Stimulated activated memory B cell treated with anti-CD40 and anti-IgM and Interleukin-4, amounts not matched to agents 10 μg/mL and 1 μg/mL and 100 μg/mL, for 72 hours (primary cell): Measurements from ENCODE around the gene NCMAP.
A peak's percentile ranks its signal among the peaks of the same experiment; 100 is the strongest.

ENCODE experiments used
- ATAC-seq: fragments of 150-1000 bp; cut with Tn5 transposase; 2 replicates; pipeline ENCODE4 v1.10.0; 2021
- H3K27ac Mint-ChIP-seq: one replicate; pipeline ENCODE4 v1.8.0; 2022; ENCODE audit warnings: mild to moderate bottlenecking, mixed read lengths
- H3K27me3 Mint-ChIP-seq: one replicate; pipeline ENCODE4 v1.8.0; 2022; ENCODE audit warnings: mixed read lengths
- H3K36me3 Mint-ChIP-seq: one replicate; pipeline ENCODE4 v1.8.0; 2022; ENCODE audit warnings: mixed read lengths
- H3K4me1 Mint-ChIP-seq: one replicate; pipeline ENCODE4 v1.8.0; 2022; ENCODE audit warnings: mixed read lengths
- H3K4me3 Mint-ChIP-seq: one replicate; pipeline ENCODE4 v1.8.0; 2022; ENCODE audit warnings: mild to moderate bottlenecking, moderate library complexity, mixed read lengths
- H3K9me3 Mint-ChIP-seq: one replicate; pipeline ENCODE4 v1.8.0; 2022; ENCODE audit warnings: mixed read lengths

NCMAP gene

DNA sequence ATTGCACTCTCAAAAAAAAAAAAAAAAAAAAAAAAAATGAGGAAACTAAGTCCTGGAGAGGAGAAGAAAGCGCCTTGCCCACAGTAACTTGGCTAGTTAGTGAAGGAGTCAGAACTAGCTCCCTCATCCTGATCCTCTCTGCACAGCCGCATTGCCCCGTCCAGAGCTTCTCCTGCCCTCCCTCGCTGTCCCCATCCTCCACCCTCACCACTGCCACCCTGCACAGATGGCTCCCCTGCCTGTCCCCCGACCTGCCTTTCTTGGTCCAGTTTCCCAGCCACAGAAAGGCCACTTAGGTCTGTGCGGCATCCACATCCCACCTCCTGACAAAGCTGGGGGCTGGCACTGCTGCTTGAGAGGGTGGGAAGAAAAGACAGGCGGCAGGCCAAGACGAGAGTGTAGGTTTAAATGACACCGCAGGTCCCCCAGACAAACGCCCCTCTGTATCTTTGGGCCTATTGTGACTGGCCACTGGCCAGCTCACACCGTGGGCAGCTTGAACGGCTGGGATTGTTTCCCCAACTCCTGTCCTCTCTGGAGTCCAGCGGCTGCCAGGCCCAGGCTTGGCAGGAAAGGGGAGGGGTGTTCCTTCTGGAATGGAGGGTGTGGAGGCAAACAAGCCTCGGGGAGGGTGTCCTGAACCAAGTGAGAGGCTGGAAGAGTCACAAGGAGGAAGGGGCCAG is 20.2 kb downstream of the NCMAP start:
- Mint-ChIP-seq H3K9me3 (peaks cover 4% of the 10 kb centered on the region), H3K4me1 (peaks cover 15% of the 10 kb centered on the region), H3K36me3 (no peaks in the 10 kb centered on the region), H3K4me3 (no peak overlapping the region), H3K27ac (no peak overlapping the region), H3K27me3 (no peaks in the 10 kb centered on the region)
- ATAC-seq, result peak; percentile 5

DNA sequence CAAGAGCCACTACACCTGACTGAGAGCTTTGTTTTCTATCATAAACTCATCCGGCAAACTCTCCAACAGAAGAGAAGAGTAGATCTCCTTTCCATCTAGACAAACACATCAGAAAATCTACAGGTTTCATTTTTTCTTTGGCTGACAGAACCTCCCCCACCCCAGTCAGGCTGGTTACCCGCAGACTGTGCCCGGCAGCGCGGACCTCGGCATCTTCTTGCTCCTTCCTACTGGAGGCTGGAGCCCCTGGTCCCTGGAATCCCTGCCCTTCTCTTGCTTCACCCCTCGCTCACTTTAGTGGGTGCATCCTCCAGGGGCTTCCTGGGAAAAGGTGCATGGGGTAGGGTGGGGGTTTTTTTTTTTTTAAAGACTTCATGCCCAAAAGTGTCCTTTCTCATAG is 23.0 kb downstream of the NCMAP start:
- Mint-ChIP-seq H3K27me3 (no peaks in the 10 kb centered on the region), H3K27ac (no peak overlapping the region)
- ATAC-seq, result no peak

DNA sequence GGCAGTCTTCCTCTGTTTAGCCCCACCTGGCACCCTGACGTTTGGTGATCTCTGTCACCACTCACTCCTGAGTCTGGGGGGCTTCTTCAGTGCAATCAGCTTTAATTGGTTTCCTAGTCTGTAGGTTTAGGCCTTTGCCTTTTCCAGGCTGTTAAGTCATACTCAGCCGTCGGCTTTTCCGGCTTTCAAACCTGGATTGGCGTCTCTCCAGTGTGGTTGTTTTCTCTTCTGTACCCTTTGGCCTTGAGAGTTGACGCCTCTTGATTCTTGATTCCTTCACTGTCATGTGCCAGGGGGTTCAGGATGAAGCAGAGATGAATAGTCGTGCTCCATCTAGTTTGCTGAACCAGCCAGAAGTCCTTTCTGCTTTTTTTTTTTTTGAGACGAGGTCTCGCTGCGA is 24.9 kb downstream of the NCMAP start:
- H3K4me1 Mint-ChIP-seq, result peaks cover 6% of the 10 kb centered on the region
- ATAC-seq, result no peak
- peaks cover 4% of the 10 kb centered on the region for H3K9me3 Mint-ChIP-seq
- no peak overlapping the region for H3K4me3 Mint-ChIP-seq
- H3K36me3 Mint-ChIP-seq, result no peaks in the 10 kb centered on the region
- no peaks in the 10 kb centered on the region for H3K27me3 Mint-ChIP-seq
- H3K27ac Mint-ChIP-seq, result no peak overlapping the region

More for the DNA sequence above, 23.0 kb downstream of the NCMAP start:
- H3K9me3 Mint-ChIP-seq, result peaks cover 4% of the 10 kb centered on the region
- no peaks in the 10 kb centered on the region for H3K4me1 Mint-ChIP-seq
- no peaks in the 10 kb centered on the region for H3K36me3 Mint-ChIP-seq
- H3K4me3 Mint-ChIP-seq, result no peak overlapping the region

DNA sequence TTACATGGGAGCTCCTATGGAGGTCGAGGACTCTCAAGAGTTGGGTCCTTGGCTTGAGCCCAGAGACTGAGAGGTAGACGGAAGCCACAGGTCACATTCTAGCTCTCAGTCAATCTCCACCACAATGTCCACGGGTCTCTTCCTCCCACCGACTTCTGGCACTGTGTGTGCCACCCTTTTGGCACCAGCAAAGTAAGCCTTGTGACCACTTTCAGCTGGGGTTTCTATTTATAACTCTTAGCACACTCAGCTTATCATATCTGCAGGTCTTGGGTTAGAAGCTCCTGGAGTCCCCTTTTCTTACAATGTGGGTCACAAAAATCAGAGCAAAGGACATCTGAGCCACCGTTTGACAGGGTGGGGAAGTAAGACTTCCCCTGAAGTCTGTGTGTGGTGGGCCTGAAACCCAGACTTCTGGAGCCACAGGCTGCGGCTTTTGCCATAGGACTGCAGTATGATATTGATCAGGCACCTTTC is 28.3 kb downstream of the NCMAP start:
- Mint-ChIP-seq H3K36me3 (no peaks in the 10 kb centered on the region), H3K4me3 (no peak overlapping the region), H3K4me1 (peaks cover 14% of the 10 kb centered on the region), H3K9me3 (peaks cover under 1% of the 10 kb centered on the region), H3K27ac (peak overlapping the region; percentile 27), H3K27me3 (no peaks in the 10 kb centered on the region)
- peak; percentile 65 for ATAC-seq

DNA sequence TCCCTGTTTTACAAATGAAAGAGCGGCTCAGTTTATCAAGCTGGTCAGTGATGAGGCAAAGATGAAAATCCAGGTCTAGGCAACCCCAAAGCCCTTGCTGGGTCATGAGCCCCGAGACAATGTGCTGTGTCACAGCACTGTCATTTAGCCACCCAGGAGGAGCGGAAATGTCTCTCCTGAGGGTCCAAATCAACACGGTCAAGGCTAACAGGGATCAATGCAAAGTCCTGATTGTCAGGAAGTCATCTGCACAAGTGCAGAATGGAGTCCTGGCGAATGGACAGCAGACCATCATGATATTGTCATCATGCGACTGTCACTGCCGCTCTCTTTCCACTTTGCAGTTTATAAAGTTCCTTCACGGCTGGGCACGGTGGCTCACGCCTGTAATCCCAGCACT is 30.2 kb downstream of the NCMAP start:
- no peak overlapping the region for H3K4me3 Mint-ChIP-seq
- H3K36me3 Mint-ChIP-seq, result no peaks in the 10 kb centered on the region
- H3K4me1 Mint-ChIP-seq, result peaks cover 14% of the 10 kb centered on the region
- ATAC-seq, result no peak
- no peaks in the 10 kb centered on the region for H3K9me3 Mint-ChIP-seq
- H3K27me3 Mint-ChIP-seq, result peaks cover under 1% of the 10 kb centered on the region
- peak overlapping the region; percentile 69 for H3K27ac Mint-ChIP-seq

DNA sequence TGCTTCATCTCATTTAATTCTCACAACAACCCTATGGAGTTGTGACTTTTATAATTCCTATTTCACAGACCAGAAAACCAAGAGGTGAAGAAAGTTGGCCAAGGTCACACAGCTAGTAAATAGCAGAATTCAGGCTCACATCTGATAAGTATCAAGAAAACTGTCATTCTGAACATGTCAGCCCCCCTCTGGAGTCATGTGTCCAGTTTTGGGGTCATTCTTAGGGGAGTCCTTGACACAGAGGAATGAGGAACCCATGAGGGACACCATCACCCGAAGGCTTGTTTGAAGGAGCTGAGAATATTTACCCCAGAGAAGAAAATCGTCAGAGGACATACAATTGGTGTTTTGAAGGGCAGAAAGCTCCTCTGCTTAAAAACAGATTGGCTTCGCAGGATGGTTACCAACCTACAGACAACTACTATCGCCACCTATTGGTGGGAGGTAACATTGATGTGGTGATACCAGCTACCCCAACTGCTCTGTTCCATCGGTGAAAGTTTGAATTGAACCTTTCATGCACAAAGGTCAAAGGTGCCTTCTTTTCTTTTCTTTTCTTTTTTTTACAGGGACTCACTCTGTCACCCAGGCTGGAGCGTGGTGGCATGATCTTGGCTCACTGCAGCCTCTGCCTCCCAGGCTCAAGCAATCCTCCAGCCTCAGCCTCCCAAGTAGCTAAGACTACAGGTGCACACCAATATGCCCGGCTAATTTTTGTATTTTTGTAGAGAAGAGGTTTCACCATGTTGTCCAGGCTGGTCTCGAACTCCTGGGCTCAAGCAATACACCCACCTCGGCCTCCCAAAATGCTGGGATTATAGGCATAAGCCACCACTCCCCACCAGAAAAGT is 31.3 kb downstream of the NCMAP start:
- Mint-ChIP-seq H3K9me3 (no peaks in the 10 kb centered on the region), H3K27me3 (peaks cover 12% of the 10 kb centered on the region), H3K4me1 (peaks cover 14% of the 10 kb centered on the region), H3K36me3 (no peaks in the 10 kb centered on the region), H3K4me3 (no peak overlapping the region), H3K27ac (peak overlapping the region; percentile 39)
- ATAC-seq, result peak; percentile 82

DNA sequence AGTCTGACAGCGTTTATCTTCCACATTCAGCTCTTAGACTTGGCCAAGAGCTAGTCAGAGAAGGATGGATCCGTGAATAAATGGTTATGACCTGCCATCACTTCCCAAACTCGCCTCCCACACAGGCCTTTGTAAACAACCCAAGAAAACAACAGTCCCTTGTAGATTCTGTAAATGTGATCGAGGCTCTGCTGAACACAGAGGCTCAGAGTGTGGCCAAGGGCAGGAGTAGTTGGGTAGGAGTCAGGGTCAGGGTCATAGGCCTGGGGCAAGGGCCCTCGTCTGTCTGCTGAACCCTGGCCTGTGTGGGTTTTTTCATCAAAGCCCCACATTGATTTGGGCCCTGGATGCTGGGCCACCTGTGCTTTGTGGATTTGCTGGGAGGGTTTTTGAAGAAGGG is 32.7 kb downstream of the NCMAP start:
- Mint-ChIP-seq H3K27ac (no peak overlapping the region), H3K27me3 (peaks cover 18% of the 10 kb centered on the region)
- ATAC-seq, result no peak

DNA sequence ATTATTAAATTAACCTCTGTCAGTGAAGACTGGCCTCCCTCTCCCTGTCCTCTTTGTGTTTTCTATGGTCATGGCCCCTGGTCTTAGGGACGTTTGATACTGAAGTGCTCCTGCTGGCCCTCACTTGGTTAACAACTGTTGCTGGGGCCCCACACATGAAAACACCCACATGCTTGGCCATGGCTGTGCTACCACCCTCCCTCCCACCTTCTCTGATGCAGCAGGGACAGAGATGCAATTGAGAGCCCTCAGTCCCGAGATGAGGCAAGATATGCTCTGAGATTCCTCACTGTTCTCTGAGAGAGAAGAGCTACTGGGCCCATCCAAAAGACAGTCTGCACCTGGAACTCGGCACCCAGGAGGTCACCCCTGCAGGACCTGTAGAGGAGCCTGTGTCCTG is 33.3 kb downstream of the NCMAP start:
- Mint-ChIP-seq H3K9me3 (no peaks in the 10 kb centered on the region), H3K27me3 (peaks cover 18% of the 10 kb centered on the region), H3K4me1 (peaks cover 10% of the 10 kb centered on the region), H3K4me3 (no peak overlapping the region), H3K27ac (no peak overlapping the region), H3K36me3 (no peaks in the 10 kb centered on the region)
- no peak for ATAC-seq

More for the DNA sequence above, 32.7 kb downstream of the NCMAP start:
- H3K4me3 Mint-ChIP-seq, result no peak overlapping the region
- H3K36me3 Mint-ChIP-seq, result no peaks in the 10 kb centered on the region
- peaks cover 14% of the 10 kb centered on the region for H3K4me1 Mint-ChIP-seq
- no peaks in the 10 kb centered on the region for H3K9me3 Mint-ChIP-seq

DNA sequence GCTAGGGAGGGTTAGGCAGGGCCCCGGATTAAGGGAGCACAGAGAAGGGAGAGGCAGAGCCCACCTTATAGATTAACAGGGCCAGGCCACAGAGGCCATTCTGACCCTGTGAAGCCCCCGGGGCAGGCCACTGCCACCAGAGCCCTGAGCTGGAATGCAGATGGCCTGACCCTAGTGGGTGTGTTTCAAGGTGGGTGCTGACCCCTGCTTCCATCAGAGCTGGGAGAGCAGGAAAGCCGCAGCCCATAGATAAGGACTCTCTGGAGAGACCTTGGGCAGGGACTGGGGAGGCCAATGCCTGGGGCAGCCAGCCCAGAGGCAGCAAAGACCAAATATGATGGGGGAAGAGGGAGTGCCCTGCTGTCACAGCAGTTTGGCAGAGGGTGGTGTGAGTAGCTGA is 35.9 kb downstream of the NCMAP start:
- Mint-ChIP-seq H3K4me1 (peaks cover 7% of the 10 kb centered on the region), H3K9me3 (no peaks in the 10 kb centered on the region), H3K27me3 (peaks cover 35% of the 10 kb centered on the region), H3K36me3 (no peaks in the 10 kb centered on the region), H3K27ac (no peak overlapping the region), H3K4me3 (no peak overlapping the region)
- ATAC-seq, result no peak

DNA sequence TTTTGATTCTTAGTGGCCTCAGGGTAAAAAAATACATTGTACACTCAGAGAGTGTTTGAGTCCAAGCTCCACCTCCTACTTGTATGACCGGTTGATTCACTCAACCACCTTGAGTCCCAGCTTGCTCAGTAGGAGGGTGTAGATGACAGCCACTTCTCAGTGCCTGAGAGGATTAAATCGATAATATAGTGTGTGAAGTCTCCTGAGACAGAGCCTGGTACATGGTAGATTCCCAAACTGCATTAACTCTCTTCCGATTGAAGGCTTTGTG is 38.4 kb downstream of the NCMAP start:
- Mint-ChIP-seq H3K27ac (no peak overlapping the region), H3K36me3 (no peaks in the 10 kb centered on the region), H3K9me3 (no peaks in the 10 kb centered on the region), H3K4me1 (no peaks in the 10 kb centered on the region), H3K27me3 (peaks cover 42% of the 10 kb centered on the region), H3K4me3 (no peak overlapping the region)
- ATAC-seq, result no peak

DNA sequence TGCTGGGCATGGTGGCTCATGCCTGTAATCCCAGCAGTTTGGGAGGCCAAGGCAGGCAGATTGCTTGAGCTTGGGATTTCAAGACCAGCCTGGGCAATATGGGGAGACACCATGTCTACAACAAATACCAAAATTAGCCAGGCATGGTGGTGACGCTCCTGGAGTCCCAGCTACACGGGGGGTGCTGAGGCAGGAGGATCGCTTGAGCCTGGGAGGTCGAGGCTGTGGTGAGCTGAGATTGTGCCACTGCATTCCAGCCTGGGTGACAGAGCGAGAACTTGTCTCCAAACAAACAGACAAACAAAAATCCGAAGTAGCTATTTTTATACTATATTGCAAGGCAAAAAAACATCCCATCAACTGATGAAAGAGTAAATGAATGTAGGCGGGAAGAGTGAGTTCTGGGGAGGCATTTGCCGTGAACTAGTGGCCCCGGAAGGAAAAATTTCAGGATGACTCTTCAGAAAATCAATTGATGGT is 40.6 kb downstream of the NCMAP start:
- Mint-ChIP-seq H3K36me3 (no peaks in the 10 kb centered on the region), H3K27me3 (peaks cover 38% of the 10 kb centered on the region)

DNA sequence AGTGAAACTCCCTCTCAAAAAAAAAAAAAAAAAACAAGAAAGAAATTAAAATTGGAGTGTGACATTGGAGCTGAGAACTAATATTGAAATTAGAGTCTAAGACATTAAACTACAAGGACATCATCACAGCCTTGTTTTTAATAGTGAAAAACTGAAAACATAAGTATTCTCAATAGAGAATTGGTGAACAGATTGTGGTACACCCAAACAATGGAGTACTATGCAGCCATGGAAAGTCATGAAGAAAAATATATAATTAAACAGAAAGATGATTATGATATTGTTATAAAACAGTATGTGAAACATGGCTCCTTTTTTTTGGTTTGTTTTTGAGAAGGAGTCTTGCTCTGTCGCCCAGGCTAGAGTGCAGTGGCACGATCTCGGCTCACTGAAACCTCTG is 43.4 kb downstream of the NCMAP start:
- no peak for ATAC-seq
- no peaks in the 10 kb centered on the region for H3K36me3 Mint-ChIP-seq
- H3K4me1 Mint-ChIP-seq, result no peaks in the 10 kb centered on the region
- H3K27ac Mint-ChIP-seq, result no peak overlapping the region
- no peak overlapping the region for H3K4me3 Mint-ChIP-seq
- peaks cover 24% of the 10 kb centered on the region for H3K27me3 Mint-ChIP-seq
- no peaks in the 10 kb centered on the region for H3K9me3 Mint-ChIP-seq

More for the DNA sequence above, 40.6 kb downstream of the NCMAP start:
- no peak for ATAC-seq
- Mint-ChIP-seq H3K27ac (no peak overlapping the region), H3K9me3 (no peaks in the 10 kb centered on the region), H3K4me3 (no peak overlapping the region), H3K4me1 (no peaks in the 10 kb centered on the region)

DNA sequence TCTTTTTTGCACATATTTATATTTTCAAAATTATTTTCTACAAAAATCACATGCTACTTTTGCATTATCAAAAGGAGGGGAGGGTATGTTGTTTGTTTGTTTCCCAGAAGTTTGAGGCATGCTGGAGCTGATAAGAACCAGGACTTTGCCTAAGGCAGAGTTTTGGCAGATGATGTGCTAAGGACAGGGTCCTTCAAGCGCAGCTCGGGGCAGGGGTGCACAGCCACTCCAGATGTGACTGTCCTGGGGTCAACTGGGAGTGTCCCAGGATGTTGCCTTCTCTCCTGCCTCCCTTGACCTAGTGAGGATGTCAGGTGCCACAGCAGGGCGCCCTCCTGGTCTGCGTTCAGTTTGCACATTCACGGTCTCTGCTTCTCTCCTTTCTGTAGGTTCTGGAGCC is 44.7 kb downstream of the NCMAP start:
- no peak overlapping the region for H3K27ac Mint-ChIP-seq
- H3K4me1 Mint-ChIP-seq, result no peaks in the 10 kb centered on the region
- no peaks in the 10 kb centered on the region for H3K9me3 Mint-ChIP-seq
- H3K36me3 Mint-ChIP-seq, result no peaks in the 10 kb centered on the region
- no peak for ATAC-seq
- no peak overlapping the region for H3K4me3 Mint-ChIP-seq
- peaks cover 19% of the 10 kb centered on the region for H3K27me3 Mint-ChIP-seq

DNA sequence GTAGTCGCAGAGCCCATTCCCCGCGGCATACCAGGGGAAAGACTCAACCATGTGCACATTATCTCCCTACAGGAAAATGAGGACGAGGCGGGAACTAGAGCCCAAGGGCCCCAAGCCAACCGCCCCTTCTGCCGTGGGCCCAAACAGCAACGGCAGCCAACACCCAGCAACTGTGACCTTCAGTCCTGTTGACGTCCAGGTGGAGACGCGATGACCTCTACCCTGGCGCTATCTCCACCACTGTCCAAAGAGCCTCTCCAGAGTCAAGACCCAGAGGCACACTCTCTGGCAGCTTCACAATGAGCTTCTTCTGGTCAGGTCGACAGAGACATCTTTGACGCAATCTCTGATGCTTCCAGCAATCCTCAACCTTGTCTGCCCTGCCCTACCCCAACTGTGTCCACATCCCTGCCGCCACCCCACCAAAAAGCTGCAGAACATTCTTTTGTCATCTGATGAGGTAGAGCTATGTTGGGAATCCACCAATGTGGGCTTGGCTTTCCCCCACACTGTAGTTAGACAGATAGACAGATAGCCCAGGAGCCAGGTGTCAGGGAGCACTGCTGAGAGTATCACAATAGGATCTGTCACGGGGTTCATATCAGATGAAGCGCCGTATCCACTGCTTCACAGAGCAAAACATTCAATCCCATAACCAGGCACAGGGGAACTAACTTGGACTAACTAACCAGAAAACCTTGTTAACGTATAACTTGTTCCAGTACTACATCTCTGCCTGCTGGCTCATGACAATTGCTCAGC is 49.8 kb downstream of the NCMAP start:
- Mint-ChIP-seq H3K36me3 (no peaks in the 10 kb centered on the region), H3K4me3 (no peak overlapping the region), H3K27me3 (no peaks in the 10 kb centered on the region), H3K9me3 (no peaks in the 10 kb centered on the region), H3K4me1 (no peaks in the 10 kb centered on the region), H3K27ac (no peak overlapping the region)
- ATAC-seq, result no peak

DNA sequence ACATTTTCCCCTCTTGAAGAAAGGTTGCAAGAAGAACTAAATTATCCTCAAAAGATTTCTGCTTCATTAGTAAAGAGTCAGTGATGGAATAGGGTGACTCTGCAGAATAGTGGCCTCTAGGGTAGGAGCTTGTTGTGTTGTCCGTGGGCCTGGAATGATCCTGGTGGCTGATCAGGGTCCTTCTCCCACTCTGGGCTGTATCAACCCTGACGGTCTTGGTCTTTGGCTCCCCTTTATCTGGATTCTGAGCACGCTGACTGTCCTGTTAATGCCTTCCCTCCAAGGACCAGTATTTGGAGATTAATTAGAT is 50.4 kb downstream of the NCMAP start:
- Mint-ChIP-seq H3K36me3 (no peaks in the 10 kb centered on the region), H3K4me1 (no peaks in the 10 kb centered on the region), H3K4me3 (no peak overlapping the region), H3K9me3 (no peaks in the 10 kb centered on the region), H3K27ac (no peak overlapping the region), H3K27me3 (no peaks in the 10 kb centered on the region)
- no peak for ATAC-seq
